ENCODE results near the gene MYL1. TPM values are rescaled to one million over a fixed set of nuclear protein-coding genes. Genes with fewer than 3 reads are reported as not detected.
A peak's percentile ranks its signal among the peaks of the same experiment; 100 is the strongest.

MYL1 gene
- not detected for polyA plus RNA-seq (2013)

GRCh38 chr2:210315015-210315788 is at the start of gene MYL1:
Gene MYL1, minus strand, starts transcription at chr2:210315174. Its CDS starts 132 bp downstream, at chr2:210315042.
- no peak within 1 kb of the TSS for H3K4me3 ChIP-seq (ENCODE audit: control insufficient read depth in 1 of 7, extremely low read depth in 1 of 7, insufficient read depth in 4 of 7, low read depth in 2 of 7, low read length in 6 of 7)
- no peaks in the 10 kb centered on the region for H3K9me3 ChIP-seq (ENCODE audit: control extremely low read depth in 1 of 5, control insufficient read depth in 4 of 5, insufficient read depth in 2 of 5, low read depth in 1 of 5, low read length in 4 of 5)
- no peaks in the 10 kb centered on the region for H3K4me1 ChIP-seq (ENCODE audit: control extremely low read depth in 1 of 4, control insufficient read depth in 4 of 4, insufficient read depth in 4 of 4, low read length in 3 of 4)
- CTCF ChIA-PET: no interaction called here
- no peak within 1 kb of the TSS for H3K27ac ChIP-seq (ENCODE audit: insufficient read depth in 1 of 2, low read depth in 1 of 2, low read length in 2 of 2, poor library complexity in 1 of 2, severe bottlenecking in 2 of 2)
- DNase-seq: no peak
- POLR2A ChIA-PET: no interaction called here
- WGBS (ENCODE audit: insufficient coverage): 86% methylated on average over 3 of the region's 5 CpGs
- H3K27me3 ChIP-seq (replicated peaks in 2 of 5; ENCODE audit: control insufficient read depth in 4 of 5, insufficient read depth in 5 of 5, low read length in 4 of 5): no peaks in the 10 kb centered on the region
- no peaks in the 10 kb centered on the region for H3K36me3 ChIP-seq (ENCODE audit: control insufficient read depth in 4 of 4, insufficient read depth in 4 of 4, low read length in 3 of 4)

GRCh38 chr2:210363876-210364275 is 48.9 kb upstream of the MYL1 start:
- POLR2A ChIA-PET: no interaction called here
- H3K9me3 ChIP-seq (ENCODE audit: control extremely low read depth in 1 of 5, control insufficient read depth in 4 of 5, insufficient read depth in 2 of 5, low read depth in 1 of 5, low read length in 4 of 5): no peaks in the 10 kb centered on the region
- H3K36me3 ChIP-seq (ENCODE audit: control insufficient read depth in 4 of 4, insufficient read depth in 4 of 4, low read length in 3 of 4): no peaks in the 10 kb centered on the region
- no peak overlapping the region for H3K27ac ChIP-seq (ENCODE audit: insufficient read depth in 1 of 2, low read depth in 1 of 2, low read length in 2 of 2, poor library complexity in 1 of 2, severe bottlenecking in 2 of 2)
- CTCF ChIA-PET: no interaction called here
- no peak for DNase-seq
- H3K27me3 ChIP-seq (replicated peaks in 2 of 5; ENCODE audit: control insufficient read depth in 4 of 5, insufficient read depth in 5 of 5, low read length in 4 of 5): peaks cover 0 to 1% (median 0%) of the 10 kb centered on the region in 5 experiments
- no peaks in the 10 kb centered on the region for H3K4me1 ChIP-seq (ENCODE audit: control extremely low read depth in 1 of 4, control insufficient read depth in 4 of 4, insufficient read depth in 4 of 4, low read length in 3 of 4)
- no peak overlapping the region for H3K4me3 ChIP-seq (ENCODE audit: control insufficient read depth in 1 of 7, extremely low read depth in 1 of 7, insufficient read depth in 4 of 7, low read depth in 2 of 7, low read length in 6 of 7)

GRCh38 chr2:210363261-210363660 is 48.3 kb upstream of the MYL1 start:
- ChIA-PET POLR2A (no interaction called here), CTCF (no interaction called here)
- Histone ChIP-seq H3K27me3 (replicated peaks in 2 of 5; ENCODE audit: control insufficient read depth in 4 of 5, insufficient read depth in 5 of 5, low read length in 4 of 5) (peaks cover 0 to 1% (median 0%) of the 10 kb centered on the region in 5 experiments), H3K9me3 (ENCODE audit: control extremely low read depth in 1 of 5, control insufficient read depth in 4 of 5, insufficient read depth in 2 of 5, low read depth in 1 of 5, low read length in 4 of 5) (no peaks in the 10 kb centered on the region), H3K27ac (ENCODE audit: insufficient read depth in 1 of 2, low read depth in 1 of 2, low read length in 2 of 2, poor library complexity in 1 of 2, severe bottlenecking in 2 of 2) (no peak overlapping the region), H3K4me3 (ENCODE audit: control insufficient read depth in 1 of 7, extremely low read depth in 1 of 7, insufficient read depth in 4 of 7, low read depth in 2 of 7, low read length in 6 of 7) (no peak overlapping the region), H3K4me1 (ENCODE audit: control extremely low read depth in 1 of 4, control insufficient read depth in 4 of 4, insufficient read depth in 4 of 4, low read length in 3 of 4) (no peaks in the 10 kb centered on the region), H3K36me3 (ENCODE audit: control insufficient read depth in 4 of 4, insufficient read depth in 4 of 4, low read length in 3 of 4) (no peaks in the 10 kb centered on the region)
- DNase-seq: peak in 2 of 3 donors; percentile 2 to 9

- no peak overlapping the region for H3K27ac ChIP-seq (ENCODE audit: insufficient read depth in 1 of 2, low read depth in 1 of 2, low read length in 2 of 2, poor library complexity in 1 of 2, severe bottlenecking in 2 of 2)
- no peaks in the 10 kb centered on the region for H3K36me3 ChIP-seq (ENCODE audit: control insufficient read depth in 4 of 4, insufficient read depth in 4 of 4, low read length in 3 of 4)
- no peak for DNase-seq
- peaks cover 0 to 1% (median 0%) of the 10 kb centered on the region in 5 experiments for H3K27me3 ChIP-seq (replicated peaks in 2 of 5; ENCODE audit: control insufficient read depth in 4 of 5, insufficient read depth in 5 of 5, low read length in 4 of 5)
- ChIA-PET CTCF (no interaction called here), POLR2A (no interaction called here)
- no peaks in the 10 kb centered on the region for H3K4me1 ChIP-seq (ENCODE audit: control extremely low read depth in 1 of 4, control insufficient read depth in 4 of 4, insufficient read depth in 4 of 4, low read length in 3 of 4)
- no peaks in the 10 kb centered on the region for H3K9me3 ChIP-seq (ENCODE audit: control extremely low read depth in 1 of 5, control insufficient read depth in 4 of 5, insufficient read depth in 2 of 5, low read depth in 1 of 5, low read length in 4 of 5)
- no CpG with 5 or more reads among the region's 1 CpG for WGBS (ENCODE audit: insufficient coverage)
- no peak overlapping the region for H3K4me3 ChIP-seq (ENCODE audit: control insufficient read depth in 1 of 7, extremely low read depth in 1 of 7, insufficient read depth in 4 of 7, low read depth in 2 of 7, low read length in 6 of 7)
Measured at GRCh38 chr2:210360412-210360811, 45.4 kb upstream of the MYL1 start.

- Histone ChIP-seq H3K36me3 (ENCODE audit: control insufficient read depth in 4 of 4, insufficient read depth in 4 of 4, low read length in 3 of 4) (no peaks in the 10 kb centered on the region), H3K27ac (ENCODE audit: insufficient read depth in 1 of 2, low read depth in 1 of 2, low read length in 2 of 2, poor library complexity in 1 of 2, severe bottlenecking in 2 of 2) (no peak overlapping the region), H3K4me1 (ENCODE audit: control extremely low read depth in 1 of 4, control insufficient read depth in 4 of 4, insufficient read depth in 4 of 4, low read length in 3 of 4) (no peaks in the 10 kb centered on the region), H3K4me3 (ENCODE audit: control insufficient read depth in 1 of 7, extremely low read depth in 1 of 7, insufficient read depth in 4 of 7, low read depth in 2 of 7, low read length in 6 of 7) (no peak overlapping the region), H3K9me3 (ENCODE audit: control extremely low read depth in 1 of 5, control insufficient read depth in 4 of 5, insufficient read depth in 2 of 5, low read depth in 1 of 5, low read length in 4 of 5) (no peaks in the 10 kb centered on the region), H3K27me3 (replicated peaks in 2 of 5; ENCODE audit: control insufficient read depth in 4 of 5, insufficient read depth in 5 of 5, low read length in 4 of 5) (peaks cover 0 to 1% (median 0%) of the 10 kb centered on the region in 5 experiments)
- ChIA-PET POLR2A (no interaction called here), CTCF (no interaction called here)
- no peak for DNase-seq
- 66% methylated on average over 2 of the region's 3 CpGs for WGBS (ENCODE audit: insufficient coverage)
Measured at GRCh38 chr2:210356944-210357343, 42.0 kb upstream of the MYL1 start.

GRCh38 chr2:210337159-210337558 is 22.2 kb upstream of the MYL1 start:
- no peaks in the 10 kb centered on the region for H3K36me3 ChIP-seq (ENCODE audit: control insufficient read depth in 4 of 4, insufficient read depth in 4 of 4, low read length in 3 of 4)
- no peaks in the 10 kb centered on the region for H3K4me1 ChIP-seq (ENCODE audit: control extremely low read depth in 1 of 4, control insufficient read depth in 4 of 4, insufficient read depth in 4 of 4, low read length in 3 of 4)
- no peak overlapping the region for H3K4me3 ChIP-seq (ENCODE audit: control insufficient read depth in 1 of 7, extremely low read depth in 1 of 7, insufficient read depth in 4 of 7, low read depth in 2 of 7, low read length in 6 of 7)
- no peak for DNase-seq
- no peaks in the 10 kb centered on the region for H3K27me3 ChIP-seq (replicated peaks in 2 of 5; ENCODE audit: control insufficient read depth in 4 of 5, insufficient read depth in 5 of 5, low read length in 4 of 5)
- H3K9me3 ChIP-seq (ENCODE audit: control extremely low read depth in 1 of 5, control insufficient read depth in 4 of 5, insufficient read depth in 2 of 5, low read depth in 1 of 5, low read length in 4 of 5): peaks cover 0 to 3% (median 0%) of the 10 kb centered on the region in 5 experiments
- WGBS (ENCODE audit: insufficient coverage): no CpG with 5 or more reads among the region's 2 CpGs
- ChIA-PET CTCF (no interaction called here), POLR2A (no interaction called here)
- no peak overlapping the region for H3K27ac ChIP-seq (ENCODE audit: insufficient read depth in 1 of 2, low read depth in 1 of 2, low read length in 2 of 2, poor library complexity in 1 of 2, severe bottlenecking in 2 of 2)

- CTCF ChIA-PET: no interaction called here
- 91% methylated on average over 9 of the region's 9 CpGs for WGBS (ENCODE audit: insufficient coverage)
- Histone ChIP-seq H3K4me3 (ENCODE audit: control insufficient read depth in 1 of 7, extremely low read depth in 1 of 7, insufficient read depth in 4 of 7, low read depth in 2 of 7, low read length in 6 of 7) (no peak overlapping the region), H3K27me3 (replicated peaks in 2 of 5; ENCODE audit: control insufficient read depth in 4 of 5, insufficient read depth in 5 of 5, low read length in 4 of 5) (peaks cover 0 to 2% (median 0%) of the 10 kb centered on the region in 5 experiments), H3K9me3 (ENCODE audit: control extremely low read depth in 1 of 5, control insufficient read depth in 4 of 5, insufficient read depth in 2 of 5, low read depth in 1 of 5, low read length in 4 of 5) (no peaks in the 10 kb centered on the region), H3K36me3 (ENCODE audit: control insufficient read depth in 4 of 4, insufficient read depth in 4 of 4, low read length in 3 of 4) (no peaks in the 10 kb centered on the region), H3K27ac (ENCODE audit: insufficient read depth in 1 of 2, low read depth in 1 of 2, low read length in 2 of 2, poor library complexity in 1 of 2, severe bottlenecking in 2 of 2) (no peak overlapping the region), H3K4me1 (ENCODE audit: control extremely low read depth in 1 of 4, control insufficient read depth in 4 of 4, insufficient read depth in 4 of 4, low read length in 3 of 4) (no peaks in the 10 kb centered on the region)
- POLR2A ChIA-PET: no interaction called here
- no peak for DNase-seq
Measured at GRCh38 chr2:210324906-210325305, 9.9 kb upstream of the MYL1 start.

Data from common myeloid progenitor, CD34-positive (primary cell).